SK-N-SH (cell line): ENCODE measurements around the gene MAP1B. TPM values are rescaled to one million over a fixed set of nuclear protein-coding genes. Genes with fewer than 3 reads are reported as not detected.
A peak's percentile ranks its signal among the peaks of the same experiment; 100 is the strongest.

Source experiments
- CTCF ChIA-PET: fragments of 300-600, 350-600 bp; formaldehyde crosslinking; extraction: SDS; loops from one replicate; lab custom pipeline; 2021; lab: Yijun Ruan, JAX
- POLR2A ChIA-PET: fragments of 350-600 bp; sonication (Branson Sonifier 250); formaldehyde crosslinking; extraction: SDS; loops from one replicate; lab custom pipeline; 2020; ENCODE audit warnings: antibody characterized with exemption, inconsistent platforms; lab: Yijun Ruan, JAX
- DNase-seq: peaks from one replicate; pipeline ENCODE4 v3.0.0; 2012
- H2AFZ ChIP-seq: fragments of 200-600 bp; sonication (generic); 2 replicates; pipeline ENCODE4 v1.8.1; 2016; ENCODE audit warnings: antibody characterized with exemption, mild to moderate bottlenecking, low read depth
- H3F3A ChIP-seq: fragments of 200-600 bp; sonication (generic); replicated peaks from 2 replicates; pipeline ENCODE3; 2016; ENCODE audit warnings: antibody characterized with exemption, mild to moderate bottlenecking; ENCODE audit not compliant: insufficient read depth
- H3K27ac ChIP-seq, 2 experiments: fragments of 200-500 bp in 1 of 2; fragments of 200-600 bp in 1 of 2; sonication (Bioruptor generic) in 1 of 2; sonication (generic), shearing (Covaris generic) in 1 of 2; 2 replicates each; pipeline versions ENCODE4 v1.5.1 to v1.6.1; 2014 to 2016; ENCODE audit warnings: low read depth in 2 of 2, inconsistent platforms in 1 of 2, low read length in 1 of 2, mild to moderate bottlenecking in 1 of 2, mixed read lengths in 1 of 2
- H3K27me3 ChIP-seq: fragments of 200-600 bp; sonication (generic), shearing (Covaris generic); 2 replicates; pipeline ENCODE4 v1.6.1; 2016; ENCODE audit warnings: mixed run types; ENCODE audit not compliant: insufficient read depth
- H3K36me3 ChIP-seq, 2 experiments: fragments of 200-500 bp in 1 of 2; fragments of 200-600 bp in 1 of 2; sonication (Bioruptor generic) in 1 of 2; sonication (generic) in 1 of 2; replicated peaks in 1 of 2; 2 replicates each; pipeline versions ENCODE3 to v1.5.1; 2014 to 2016; ENCODE audit warnings: low read length in 1 of 2, mild to moderate bottlenecking in 1 of 2; ENCODE audit not compliant: insufficient read depth in 2 of 2, control insufficient read depth in 1 of 2
- H3K4me1 ChIP-seq, 2 experiments: fragments of 200-500 bp in 1 of 2; fragments of 200-600 bp in 1 of 2; sonication (Bioruptor generic) in 1 of 2; sonication (generic), shearing (Covaris generic) in 1 of 2; 2 replicates each; pipeline versions ENCODE4 v1.5.1 to v1.6.1; 2014 to 2016; ENCODE audit warnings: low read depth in 1 of 2, low read length in 1 of 2, mixed run types in 1 of 2; ENCODE audit not compliant: insufficient read depth in 2 of 2, control insufficient read depth in 1 of 2
- H3K4me2 ChIP-seq: fragments of 200-600 bp; sonication (generic), shearing (Covaris generic); 2 replicates; pipeline ENCODE4 v1.6.1; 2017; ENCODE audit warnings: mixed run types
- H3K4me3 ChIP-seq, 2 experiments: fragments of 200-500 bp in 1 of 2; fragments of 200-600 bp in 1 of 2; sonication (Bioruptor generic) in 1 of 2; sonication (generic), shearing (Covaris generic) in 1 of 2; 2 replicates each; pipeline versions ENCODE4 v1.5.1 to v1.8.1; 2014 to 2016; ENCODE audit warnings: low read depth in 2 of 2, inconsistent platforms in 1 of 2, low read length in 1 of 2, mild to moderate bottlenecking in 1 of 2, mixed read lengths in 1 of 2, moderate library complexity in 1 of 2
- H3K79me2 ChIP-seq: fragments of 200-600 bp; sonication (generic); 2 replicates; pipeline ENCODE4 v1.8.1; 2017; ENCODE audit warnings: mild to moderate bottlenecking; ENCODE audit not compliant: insufficient read depth
- H3K9ac ChIP-seq: fragments of 200-600 bp; sonication (generic); 2 replicates; pipeline ENCODE4 v1.6.1; 2017; ENCODE audit warnings: mixed run types
- H3K9me2 ChIP-seq: fragments of 200-600 bp; sonication (generic); 2 replicates; pipeline ENCODE4 v1.6.1; 2017; ENCODE audit warnings: mixed run types
- H3K9me3 ChIP-seq: fragments of 200-600 bp; sonication (generic); 2 replicates; pipeline ENCODE4 v1.6.1; 2017; ENCODE audit warnings: mixed run types, mild to moderate bottlenecking, moderate library complexity
- H4K20me1 ChIP-seq: fragments of 200-600 bp; sonication (generic); 2 replicates; pipeline ENCODE4 v1.6.1; 2017; ENCODE audit warnings: mild to moderate bottlenecking, mixed run types; ENCODE audit not compliant: insufficient read depth
- EP300 ChIP-seq, 2 experiments: IDR thresholded peaks; 2 replicates each; pipeline versions ENCODE4 v1.4.0 to v1.6.1; 2012; ENCODE audit warnings: borderline replicate concordance in 1 of 2, low read depth in 1 of 2, low read length in 1 of 2
- EZH2phosphoT487 ChIP-seq: fragments of 200-600 bp; sonication (generic); IDR thresholded peaks from 2 replicates; pipeline ENCODE4 v1.6.1; 2017; ENCODE audit warnings: low read depth, mixed run types, mild to moderate bottlenecking, antibody characterized with exemption, moderate library complexity, borderline replicate concordance
- FOSL2 ChIP-seq: IDR thresholded peaks from 2 replicates; pipeline ENCODE4 v1.4.0; 2012; ENCODE audit warnings: low read depth, mild to moderate bottlenecking, moderate library complexity, borderline replicate concordance
- FOXM1 ChIP-seq: IDR thresholded peaks from 2 replicates; pipeline ENCODE4 v1.4.0; 2012; ENCODE audit warnings: low read depth, mild to moderate bottlenecking
- GABPA ChIP-seq: IDR thresholded peaks from 2 replicates; pipeline ENCODE4 v1.4.0; 2012; ENCODE audit warnings: low read depth, mild to moderate bottlenecking
- GATA2 ChIP-seq: sonication (generic); formaldehyde crosslinking; IDR thresholded peaks from 2 replicates; pipeline ENCODE4 v1.5.0; 2020; ENCODE audit warnings: mild to moderate bottlenecking, missing genetic modification reagents
- JUND ChIP-seq: IDR thresholded peaks from 2 replicates; pipeline ENCODE4 v1.4.0; 2012
- MAX ChIP-seq: IDR thresholded peaks from 2 replicates; pipeline ENCODE4 v1.4.0; 2012; ENCODE audit warnings: low read depth
- MEF2A ChIP-seq: IDR thresholded peaks from 2 replicates; pipeline ENCODE4 v1.4.0; 2012; ENCODE audit warnings: low read depth, borderline replicate concordance
- MXI1 ChIP-seq: IDR thresholded peaks from 2 replicates; pipeline ENCODE4 v1.6.1; 2012; ENCODE audit warnings: mild to moderate bottlenecking, low read depth, low read length, improper control_type of control experiment
- NRF1 ChIP-seq: IDR thresholded peaks from 2 replicates; pipeline ENCODE4 v1.6.1; 2012; ENCODE audit warnings: low read depth, mild to moderate bottlenecking, low read length
- RCOR1 ChIP-seq: fragments of 150-350 bp; IDR thresholded peaks from 2 replicates; pipeline ENCODE4 v1.6.1; 2017; ENCODE audit warnings: antibody characterized with exemption, low read length
- RFX5 ChIP-seq: IDR thresholded peaks from 2 replicates; pipeline ENCODE4 v1.6.1; 2012; ENCODE audit warnings: mild to moderate bottlenecking, improper control_type of control experiment, low read length
- SMC3 ChIP-seq: IDR thresholded peaks from 2 replicates; pipeline ENCODE4 v1.6.1; 2012; ENCODE audit warnings: low read depth, low read length, improper control_type of control experiment
- TAF1 ChIP-seq: IDR thresholded peaks from 2 replicates; pipeline ENCODE4 v1.6.1; 2012; ENCODE audit warnings: low read depth, mild to moderate bottlenecking, low read length, moderate library complexity, borderline replicate concordance
- TCF12 ChIP-seq: IDR thresholded peaks from 2 replicates; pipeline ENCODE4 v1.4.0; 2012
- USF2 ChIP-seq: fragments of 150-350 bp; IDR thresholded peaks from 2 replicates; pipeline ENCODE4 v1.6.1; 2017; ENCODE audit warnings: antibody characterized with exemption, low read length, low read depth, borderline replicate concordance
- YY1 ChIP-seq: IDR thresholded peaks from 2 replicates; pipeline ENCODE4 v1.4.0; 2012; ENCODE audit warnings: low read depth, mild to moderate bottlenecking
- WGBS: methylation state at CpG from one replicate; pipeline ENCODE4 v1.1.6; 2017; ENCODE audit warnings: low lambda C conversion rate; 5-methylcytosine and 5-hydroxymethylcytosine counted together
- polyA plus RNA-seq, 3 experiments: library from polyadenylated mRNA; depleted of rRNA; stranded (reverse); fragments of >200 nt; gene quantifications; 2 replicates each; pipeline ENCODE4 v1.2.3, GENCODE V29; 2012
- TF ChIP-seq, protein P1 (sequence below): IDR thresholded peaks from 2 replicates; pipeline ENCODE4 v1.4.0; 2012; ENCODE audit warnings: low read depth, borderline replicate concordance
- TF ChIP-seq, protein P2 (sequence below): fragments of 200-600 bp; sonication (generic); IDR thresholded peaks from 2 replicates; pipeline ENCODE4 v1.6.1; 2017; ENCODE audit warnings: antibody characterized with exemption, mild to moderate bottlenecking, moderate library complexity
- TF ChIP-seq, protein P3 (sequence below): fragments of 150-350 bp; IDR thresholded peaks from 2 replicates; pipeline ENCODE4 v1.6.1; 2016; ENCODE audit warnings: mild to moderate bottlenecking, low read depth, low read length

Gene MAP1B
- polyA plus RNA-seq (2012; rRNA removed) = 47.5 and 48.5 TPM in 2 replicates
- 59.8 and 60.6 TPM in 2 replicates for polyA plus RNA-seq (2012; cell fraction: cytosol; rRNA removed)
- 69.5 and 70.5 TPM in 2 replicates for polyA plus RNA-seq (2012; cell fraction: nucleus; rRNA removed)

DNA sequence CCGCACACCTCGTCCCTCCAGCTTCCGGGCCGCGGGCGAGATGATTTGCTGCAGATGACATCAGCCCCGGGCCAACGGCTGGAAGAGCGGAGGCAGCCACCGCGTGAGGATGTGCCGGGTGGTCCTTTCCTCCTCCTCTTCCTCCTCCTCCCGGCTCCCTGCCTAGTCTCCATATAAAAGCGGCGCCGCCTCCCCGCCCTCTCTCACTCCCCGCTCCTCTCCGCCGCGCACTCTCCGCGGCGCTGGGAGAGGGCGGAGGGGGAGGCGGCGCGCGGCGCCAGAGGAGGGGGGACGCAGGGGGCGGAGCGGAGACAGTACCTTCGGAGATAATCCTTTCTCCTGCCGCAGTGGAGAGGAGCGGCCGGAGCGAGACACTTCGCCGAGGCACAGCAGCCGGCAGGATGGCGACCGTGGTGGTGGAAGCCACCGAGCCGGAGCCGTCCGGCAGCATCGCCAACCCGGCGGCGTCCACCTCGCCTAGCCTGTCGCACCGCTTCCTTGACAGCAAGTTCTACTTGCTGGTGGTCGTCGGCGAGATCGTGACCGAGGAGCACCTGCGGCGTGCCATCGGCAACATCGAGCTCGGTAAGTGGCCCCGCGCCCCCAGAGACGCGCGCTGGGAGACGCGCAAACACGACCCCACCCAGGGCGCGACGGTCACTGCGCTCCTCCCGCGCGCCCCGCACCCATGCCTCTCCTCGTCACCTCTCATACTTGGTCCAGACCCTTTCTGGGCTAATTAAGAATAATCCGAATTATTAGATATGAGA, at the start of gene MAP1B:
Gene MAP1B (plus strand): TSS at position 345 of the 770 bp plus-strand sequence. CDS start 57 bp downstream, at position 402.
- peak; percentile 90 for DNase-seq
- H3K9me3 ChIP-seq = no peaks in the 10 kb centered on the region
- H3K9ac ChIP-seq = peak within 1 kb of the TSS; percentile 94
- peak within 1 kb of the TSS; percentile 78 to 97 for H3K27ac ChIP-seq
- WGBS = 1% methylated on average over 17 of the region's 82 CpGs
- peaks cover 27% of the 10 kb centered on the region for H3F3A ChIP-seq
- H3K4me3 ChIP-seq = peak within 1 kb of the TSS; percentile 83 to 97
- H3K4me1 ChIP-seq = peaks cover 8 to 30% of the 10 kb centered on the region in 2 experiments
- peaks cover 32% of the 10 kb centered on the region for H4K20me1 ChIP-seq
- CTCF ChIA-PET = interaction anchor here (1.1 to 3.9 kb wide), 4 partner anchors 41 to 325 kb away, joined by 3 to 31 read pairs (median 6); no protein-coding TSS in a partner anchor
- H3K4me2 ChIP-seq = peak within 1 kb of the TSS; percentile 91
- POLR2A ChIA-PET = interaction anchor here (0.7 to 5.1 kb wide), 13 partner anchors 11 to 325 kb away, joined by 3 to 21 read pairs (median 4); partner anchors contain the start of genes MRPS27 and PTCD2
- H3K27me3 ChIP-seq = no peaks in the 10 kb centered on the region
- peaks cover 24 to 35% of the 10 kb centered on the region in 2 experiments for H3K36me3 ChIP-seq
- peaks cover 51% of the 10 kb centered on the region for H3K79me2 ChIP-seq
- H2AFZ ChIP-seq = peak within 1 kb of the TSS; percentile 54; the same call in 1 of the 2 replicates
- no peaks in the 10 kb centered on the region for H3K9me2 ChIP-seq
- TF ChIP-seq RCOR1 = 0 out of 2 replicates have a peak, but pooled peaks have one; percentile 3
- no peak for TF ChIP-seq GATA2 (CRISPR knock-in tag)
- 0 out of 2 replicates have a peak, but pooled peaks have one; percentile 34 for TF ChIP-seq YY1
- TF ChIP-seq EZH2phosphoT487 = no peak
- no peak; the same call in 1 of the 2 replicates for TF ChIP-seq MXI1
- TF ChIP-seq TCF12 = peak; percentile 34; the same call in 1 of the 2 replicates
- no peak for TF ChIP-seq MEF2A
- no peak; a peak in 1 of 4 replicates for TF ChIP-seq EP300 (IDR thresholded peaks at IDR 0.05; ENCODE audit: borderline replicate concordance in 1 of 2, low read depth in 1 of 2, low read length in 1 of 2)
- peak; percentile 59 for TF ChIP-seq NRF1
- TF ChIP-seq, protein P1, sequence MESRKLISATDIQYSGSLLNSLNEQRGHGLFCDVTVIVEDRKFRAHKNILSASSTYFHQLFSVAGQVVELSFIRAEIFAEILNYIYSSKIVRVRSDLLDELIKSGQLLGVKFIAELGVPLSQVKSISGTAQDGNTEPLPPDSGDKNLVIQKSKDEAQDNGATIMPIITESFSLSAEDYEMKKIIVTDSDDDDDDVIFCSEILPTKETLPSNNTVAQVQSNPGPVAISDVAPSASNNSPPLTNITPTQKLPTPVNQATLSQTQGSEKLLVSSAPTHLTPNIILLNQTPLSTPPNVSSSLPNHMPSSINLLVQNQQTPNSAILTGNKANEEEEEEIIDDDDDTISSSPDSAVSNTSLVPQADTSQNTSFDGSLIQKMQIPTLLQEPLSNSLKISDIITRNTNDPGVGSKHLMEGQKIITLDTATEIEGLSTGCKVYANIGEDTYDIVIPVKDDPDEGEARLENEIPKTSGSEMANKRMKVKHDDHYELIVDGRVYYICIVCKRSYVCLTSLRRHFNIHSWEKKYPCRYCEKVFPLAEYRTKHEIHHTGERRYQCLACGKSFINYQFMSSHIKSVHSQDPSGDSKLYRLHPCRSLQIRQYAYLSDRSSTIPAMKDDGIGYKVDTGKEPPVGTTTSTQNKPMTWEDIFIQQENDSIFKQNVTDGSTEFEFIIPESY = no peak
- TF ChIP-seq JUND = no peak
- TF ChIP-seq, protein P2, sequence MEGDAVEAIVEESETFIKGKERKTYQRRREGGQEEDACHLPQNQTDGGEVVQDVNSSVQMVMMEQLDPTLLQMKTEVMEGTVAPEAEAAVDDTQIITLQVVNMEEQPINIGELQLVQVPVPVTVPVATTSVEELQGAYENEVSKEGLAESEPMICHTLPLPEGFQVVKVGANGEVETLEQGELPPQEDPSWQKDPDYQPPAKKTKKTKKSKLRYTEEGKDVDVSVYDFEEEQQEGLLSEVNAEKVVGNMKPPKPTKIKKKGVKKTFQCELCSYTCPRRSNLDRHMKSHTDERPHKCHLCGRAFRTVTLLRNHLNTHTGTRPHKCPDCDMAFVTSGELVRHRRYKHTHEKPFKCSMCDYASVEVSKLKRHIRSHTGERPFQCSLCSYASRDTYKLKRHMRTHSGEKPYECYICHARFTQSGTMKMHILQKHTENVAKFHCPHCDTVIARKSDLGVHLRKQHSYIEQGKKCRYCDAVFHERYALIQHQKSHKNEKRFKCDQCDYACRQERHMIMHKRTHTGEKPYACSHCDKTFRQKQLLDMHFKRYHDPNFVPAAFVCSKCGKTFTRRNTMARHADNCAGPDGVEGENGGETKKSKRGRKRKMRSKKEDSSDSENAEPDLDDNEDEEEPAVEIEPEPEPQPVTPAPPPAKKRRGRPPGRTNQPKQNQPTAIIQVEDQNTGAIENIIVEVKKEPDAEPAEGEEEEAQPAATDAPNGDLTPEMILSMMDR = no peak
- no peak for TF ChIP-seq USF2
- TF ChIP-seq SMC3 = 0 out of 2 replicates have a peak, but pooled peaks have one; percentile 2
- no peak; the same call in 1 of the 2 replicates for TF ChIP-seq FOXM1
- TF ChIP-seq MAX = no peak; the same call in 1 of the 2 replicates
- TF ChIP-seq, protein P3, sequence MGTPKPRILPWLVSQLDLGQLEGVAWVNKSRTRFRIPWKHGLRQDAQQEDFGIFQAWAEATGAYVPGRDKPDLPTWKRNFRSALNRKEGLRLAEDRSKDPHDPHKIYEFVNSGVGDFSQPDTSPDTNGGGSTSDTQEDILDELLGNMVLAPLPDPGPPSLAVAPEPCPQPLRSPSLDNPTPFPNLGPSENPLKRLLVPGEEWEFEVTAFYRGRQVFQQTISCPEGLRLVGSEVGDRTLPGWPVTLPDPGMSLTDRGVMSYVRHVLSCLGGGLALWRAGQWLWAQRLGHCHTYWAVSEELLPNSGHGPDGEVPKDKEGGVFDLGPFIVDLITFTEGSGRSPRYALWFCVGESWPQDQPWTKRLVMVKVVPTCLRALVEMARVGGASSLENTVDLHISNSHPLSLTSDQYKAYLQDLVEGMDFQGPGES = no peak
- peak; percentile 34; the same call in 1 of the 2 replicates for TF ChIP-seq GABPA
- peak; percentile 97 for TF ChIP-seq TAF1
- TF ChIP-seq FOSL2 = no peak
- no peak for TF ChIP-seq RFX5
